Caco-2 (cell line): ENCODE results near the gene C3orf38. TPM values are rescaled to one million over a fixed set of nuclear protein-coding genes. Genes with fewer than 3 reads are reported as not detected.
A peak's percentile ranks its signal among the peaks of the same experiment; 100 is the strongest.

Experiments
- Bru-seq: library from RNA; stranded (reverse); fragments of 400-500 nt; gene quantifications from one replicate; lab custom pipeline; 2021; lab: Mats Ljungman, UMichigan
- BruChase-seq, 2 experiments: library from RNA; stranded (reverse); fragments of 400-500 nt; gene quantifications; one replicate each; lab custom pipeline; 2021; lab: Mats Ljungman, UMichigan
- BruUV-seq: library from RNA; stranded (reverse); fragments of 400-500 nt; replicated peaks from 2 replicates; lab custom pipeline; 2021; lab: Mats Ljungman, UMichigan
- CTCF ChIA-PET: fragments of 300-600 bp; sonication (Branson Sonifier 250); formaldehyde crosslinking; loops from one replicate; lab custom pipeline; 2022; ENCODE audit warnings: antibody characterized with exemption; lab: Charles Lee
- POLR2A ChIA-PET: fragments of 300-600 bp; sonication (Branson Sonifier 250); formaldehyde crosslinking; loops from one replicate; lab custom pipeline; 2022; ENCODE audit warnings: antibody characterized with exemption; lab: Charles Lee
- DNase-seq, 2 experiments: peaks; one replicate each; pipeline versions ENCODE4 v3.0.0 to v3.0.0-alpha.2; 2020 to 2022
- H3K27me3 ChIP-seq: replicated peaks from 2 replicates; pipeline ENCODE4 v1.6.0; 2011; ENCODE audit warnings: low read length; ENCODE audit not compliant: control insufficient read depth, insufficient read depth
- H3K36me3 ChIP-seq: 2 replicates; pipeline ENCODE4 v1.5.1; 2011; ENCODE audit warnings: low read length; ENCODE audit not compliant: control insufficient read depth, insufficient read depth
- H3K4me1 ChIP-seq: fragments of 250-450 bp; sonication (Bioruptor Pico); 2 replicates; pipeline ENCODE4 v1.5.1; 2020; ENCODE audit warnings: mild to moderate bottlenecking
- H3K4me3 ChIP-seq: 2 replicates; pipeline ENCODE4 v1.5.1; 2011; ENCODE audit warnings: low read depth, mild to moderate bottlenecking, control low read depth, low read length
- H3K9me3 ChIP-seq: fragments of 250-450 bp; sonication (Bioruptor Pico); 2 replicates; pipeline ENCODE4 v1.5.1; 2020; ENCODE audit warnings: mild to moderate bottlenecking, moderate library complexity
- H3K27ac Mint-ChIP-seq: one replicate; pipeline ENCODE4 v1.8.0; 2022; ENCODE audit warnings: mixed read lengths; ENCODE audit not compliant: unreplicated experiment
- H3K27me3 Mint-ChIP-seq: one replicate; pipeline ENCODE4 v1.8.0; 2022; ENCODE audit warnings: mixed read lengths; ENCODE audit not compliant: insufficient read depth, unreplicated experiment
- H3K36me3 Mint-ChIP-seq: one replicate; pipeline ENCODE4 v1.8.0; 2022; ENCODE audit warnings: mild to moderate bottlenecking, mixed read lengths; ENCODE audit not compliant: insufficient read depth, unreplicated experiment
- H3K4me1 Mint-ChIP-seq: one replicate; pipeline ENCODE4 v1.8.0; 2022; ENCODE audit warnings: low read depth, mixed read lengths; ENCODE audit not compliant: unreplicated experiment
- H3K4me3 Mint-ChIP-seq: one replicate; pipeline ENCODE4 v1.8.0; 2022; ENCODE audit warnings: mild to moderate bottlenecking, moderate library complexity, mixed read lengths; ENCODE audit not compliant: unreplicated experiment
- H3K9me3 Mint-ChIP-seq: one replicate; pipeline ENCODE4 v1.8.0; 2022; ENCODE audit warnings: mixed read lengths; ENCODE audit not compliant: unreplicated experiment
- CTCF ChIP-seq, 2 experiments: fragments of 200-600 bp in 1 of 2; IDR thresholded peaks; 1 replicate in 1 of 2; 2 replicates in 1 of 2; pipeline versions ENCODE4 v1.5.1 to v1.8.0; 2011 to 2022; ENCODE audit warnings: antibody characterized with exemption in 1 of 2, control low read depth in 1 of 2, inconsistent platforms in 1 of 2, low read depth in 1 of 2, low read length in 1 of 2, mild to moderate bottlenecking in 1 of 2, moderate library complexity in 1 of 2; ENCODE audit not compliant: insufficient read depth in 1 of 2, severe bottlenecking in 1 of 2, unreplicated experiment in 1 of 2
- intact Hi-C: fragments of 100-400 bp; cut with micrococcal nuclease; formaldehyde crosslinking; loops from one replicate; pipeline ENCODE4 v1.10.0; 2022; ENCODE audit not compliant: unreplicated experiment
- long read RNA-seq: library from polyadenylated mRNA; stranded (forward); transcript quantifications from one replicate; pipeline ENCODE4 v2.0.0, GENCODE V29; 2022
- total RNA-seq: library from RNA; stranded (reverse); gene quantifications from 2 replicates; pipeline ENCODE4 v1.2.3, GENCODE V29; 2022

C3orf38 gene
- total RNA-seq: 20.4 and 22.8 TPM in 2 replicates
- Bru-seq, nascent RNA: percentile 85 among the genes with signal in this experiment
- percentile 94 among the genes with signal in this experiment for BruChase-seq, experiment 1, labeled RNA remaining after a 2-hour chase
- percentile 76 among the genes with signal in this experiment for BruChase-seq, experiment 2, labeled RNA remaining after a 6-hour chase
- long read RNA-seq, transcript C3orf38-201 (3 exons, 2,633 nt): major isoform, 21 of 25 reads
- long read RNA-seq, partial matches to known transcripts: 1 of 25 reads
- long read RNA-seq, other reads (novel, unspliced or antisense): 3 of 25 reads

- no TSS peak for BruUV-seq
- no peaks in the 10 kb centered on the region for H3K27me3 Mint-ChIP-seq
- H3K4me1 Mint-ChIP-seq: peaks cover 6% of the 10 kb centered on the region
- POLR2A ChIA-PET: interaction anchor here (0.9 to 1.2 kb wide), 2 partner anchors 90 to 92 kb away, joined by 3 to 5 read pairs; partner anchors contain the start of genes CGGBP1 and ZNF654
- no peaks in the 10 kb centered on the region for H3K9me3 ChIP-seq
- H3K27ac Mint-ChIP-seq: peak within 1 kb of the TSS; percentile 96
- no peaks in the 10 kb centered on the region for H3K9me3 Mint-ChIP-seq
- peak; percentile 88 to 90 for DNase-seq
- peak within 1 kb of the TSS; percentile 70 for H3K4me3 ChIP-seq
- no peaks in the 10 kb centered on the region for H3K4me1 ChIP-seq
- intact Hi-C loops: loop anchor here (1.0 kb wide), 1 partner anchor 90 kb away; the partner anchor contains the start of genes CGGBP1 and ZNF654
- H3K4me3 Mint-ChIP-seq: peak within 1 kb of the TSS; percentile 95
- CTCF ChIA-PET: interaction anchor here (0.6 to 0.9 kb wide), 2 partner anchors 30 to 36 kb away, joined by 3 read pairs; no protein-coding TSS in a partner anchor
- H3K27me3 ChIP-seq: no peaks in the 10 kb centered on the region
- peaks cover 19% of the 10 kb centered on the region for H3K36me3 Mint-ChIP-seq
- TF ChIP-seq CTCF (IDR thresholded peaks at IDR 0.05; ENCODE audit: insufficient read depth in 1 of 2, low read depth in 1 of 2, low read length in 1 of 2, severe bottlenecking in 1 of 2, unreplicated experiment in 1 of 2): no peak
- H3K36me3 ChIP-seq: no peaks in the 10 kb centered on the region
Observed at GRCh38 chr3:88149509-88150362, at the start of gene C3orf38. TSS of gene C3orf38 (plus strand) at chr3:88149959. CDS start at chr3:88150053, 94 bp downstream.

GRCh38 chr3:88101142-88101541, 48.6 kb upstream of the C3orf38 start:
- no peaks in the 10 kb centered on the region for H3K27me3 Mint-ChIP-seq
- no peak overlapping the region for H3K27ac Mint-ChIP-seq
- no peak for DNase-seq
- no peak for TF ChIP-seq CTCF (IDR thresholded peaks at IDR 0.05; ENCODE audit: insufficient read depth in 1 of 2, low read depth in 1 of 2, low read length in 1 of 2, severe bottlenecking in 1 of 2, unreplicated experiment in 1 of 2)
- intact Hi-C loops: no loop called here
- Histone ChIP-seq H3K4me3 (no peak overlapping the region), H3K36me3 (no peaks in the 10 kb centered on the region), H3K9me3 (no peaks in the 10 kb centered on the region), H3K4me1 (no peaks in the 10 kb centered on the region), H3K27me3 (no peaks in the 10 kb centered on the region)
- H3K9me3 Mint-ChIP-seq: peaks cover 9% of the 10 kb centered on the region
- no peaks in the 10 kb centered on the region for H3K4me1 Mint-ChIP-seq
- ChIA-PET CTCF (no interaction called here), POLR2A (no interaction called here)
- peaks cover 17% of the 10 kb centered on the region for H3K36me3 Mint-ChIP-seq
- H3K4me3 Mint-ChIP-seq: no peak overlapping the region
- BruUV-seq: no TSS peak

GRCh38 chr3:88105325-88105724, 44.4 kb upstream of the C3orf38 start:
- Histone ChIP-seq H3K4me1 (no peaks in the 10 kb centered on the region), H3K27me3 (no peaks in the 10 kb centered on the region), H3K4me3 (no peak overlapping the region), H3K9me3 (no peaks in the 10 kb centered on the region), H3K36me3 (no peaks in the 10 kb centered on the region)
- ChIA-PET POLR2A (no interaction called here), CTCF (no interaction called here)
- H3K9me3 Mint-ChIP-seq: no peaks in the 10 kb centered on the region
- no peak overlapping the region for H3K27ac Mint-ChIP-seq
- TF ChIP-seq CTCF (IDR thresholded peaks at IDR 0.05; ENCODE audit: insufficient read depth in 1 of 2, low read depth in 1 of 2, low read length in 1 of 2, severe bottlenecking in 1 of 2, unreplicated experiment in 1 of 2): no peak
- intact Hi-C loops: no loop called here
- H3K4me1 Mint-ChIP-seq: no peaks in the 10 kb centered on the region
- H3K4me3 Mint-ChIP-seq: no peak overlapping the region
- peaks cover 6% of the 10 kb centered on the region for H3K36me3 Mint-ChIP-seq
- H3K27me3 Mint-ChIP-seq: no peaks in the 10 kb centered on the region
- DNase-seq: no peak
- no TSS peak for BruUV-seq
